Activated CD4-positive, CD25-positive, alpha-beta regulatory T cell treated with anti-CD3 and anti-CD28 coated beads, Interleukin-2, amount 50 U/mL, for 24 hours (primary cell): Measurements from ENCODE around the gene TMEM94.
A peak's percentile ranks its signal among the peaks of the same experiment; 100 is the strongest.

Experiments
- ATAC-seq, 2 donors: fragments of 150-1000 bp; cut with Tn5 transposase; one replicate each; pipeline ENCODE4 v1.10.0; 2021; ENCODE audit warnings: mild to moderate bottlenecking in 1 of 2, moderate library complexity in 1 of 2

The TMEM94 gene

DNA sequence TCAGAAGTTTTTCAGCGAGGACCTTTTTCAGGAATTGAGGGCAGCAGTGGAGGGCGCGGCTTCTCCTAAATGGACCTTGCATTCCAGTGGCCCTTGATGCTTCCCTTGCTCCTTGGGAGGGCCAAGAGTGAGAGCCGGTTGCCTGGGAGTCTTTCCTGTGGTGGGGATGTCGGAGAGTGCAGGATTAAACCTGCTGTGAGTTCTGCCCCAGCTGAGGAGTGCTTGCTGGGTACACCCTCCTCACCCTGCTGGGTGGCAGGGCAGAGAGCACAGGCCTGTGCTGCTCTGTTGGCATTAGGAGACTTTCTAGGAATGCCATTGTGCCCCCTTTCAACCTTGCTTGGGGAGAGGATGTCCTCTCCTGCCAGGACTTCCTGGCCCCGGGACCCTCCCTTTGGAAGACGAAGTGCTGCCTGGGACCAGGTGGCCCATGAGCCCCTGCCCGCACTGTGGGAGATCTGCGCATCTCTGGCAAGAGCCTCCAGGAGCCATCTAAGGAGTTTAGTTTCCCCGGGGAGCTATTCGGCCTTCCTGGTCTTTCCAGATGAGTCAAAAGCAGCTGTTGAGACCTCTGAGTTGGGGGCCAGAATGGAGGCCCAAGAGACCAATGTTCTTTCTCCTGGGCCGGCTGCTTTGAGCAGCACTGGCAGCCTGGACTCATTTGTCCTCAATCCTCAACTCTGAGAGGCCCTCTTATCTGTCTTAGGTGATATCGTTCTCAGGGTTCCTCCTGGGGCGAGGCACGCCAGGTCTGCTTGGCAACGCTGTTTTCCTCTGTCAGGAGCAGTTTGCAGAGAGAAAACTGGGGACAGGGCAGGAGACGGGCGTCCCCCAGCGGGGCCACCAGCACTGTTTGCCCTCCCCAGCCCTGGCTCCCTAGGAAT, 74.6 kb downstream of the TMEM94 start:
- no peak for ATAC-seq

DNA sequence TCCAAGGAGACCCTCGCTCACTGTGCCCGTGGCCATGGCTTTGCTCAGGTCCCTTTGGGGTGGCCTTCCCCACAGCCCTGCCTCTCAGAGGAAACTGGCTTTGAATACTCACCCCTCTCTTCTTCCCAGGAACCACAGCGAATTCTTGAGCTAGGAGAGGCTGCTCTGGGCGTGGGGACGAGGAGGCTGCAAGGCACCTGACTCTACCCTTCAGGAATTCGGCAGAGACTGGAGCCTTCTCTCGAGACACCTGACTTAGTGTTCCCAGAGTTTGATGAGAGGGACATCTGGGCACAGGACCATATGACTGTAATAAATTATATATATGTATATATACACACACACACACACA, 75.3 kb downstream of the TMEM94 start:
- ATAC-seq = no peak

- peak; percentile 88 to 91 for ATAC-seq
Observed at GRCh38 chr17:75535119-75535537, 78.7 kb downstream of the TMEM94 start.

- no peak for ATAC-seq
Observed at GRCh38 chr17:75535871-75536270, 79.4 kb downstream of the TMEM94 start.

DNA sequence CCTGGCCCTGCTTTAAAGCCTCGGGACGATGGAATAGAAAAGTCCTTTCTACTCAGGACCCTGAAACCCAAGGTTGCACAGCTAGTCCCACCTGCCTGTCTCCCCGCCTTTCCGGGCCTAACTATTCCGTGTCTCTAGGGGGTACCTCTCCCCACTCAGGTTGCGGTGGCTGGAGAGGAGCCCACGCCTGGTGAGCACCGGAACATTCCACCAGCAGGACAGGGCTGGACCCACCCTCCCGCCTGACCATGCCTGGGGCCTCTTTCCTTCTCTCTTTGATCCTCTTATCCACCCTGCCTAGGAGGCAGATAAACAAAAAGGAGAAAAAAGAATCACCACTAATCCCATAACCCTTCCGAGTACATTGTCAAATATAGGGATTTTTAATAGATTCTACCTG, 79.9 kb downstream of the TMEM94 start:
- no peak for ATAC-seq

GRCh38 chr17:75539967-75540729, 83.7 kb downstream of the TMEM94 start:
- ATAC-seq = no peak

DNA sequence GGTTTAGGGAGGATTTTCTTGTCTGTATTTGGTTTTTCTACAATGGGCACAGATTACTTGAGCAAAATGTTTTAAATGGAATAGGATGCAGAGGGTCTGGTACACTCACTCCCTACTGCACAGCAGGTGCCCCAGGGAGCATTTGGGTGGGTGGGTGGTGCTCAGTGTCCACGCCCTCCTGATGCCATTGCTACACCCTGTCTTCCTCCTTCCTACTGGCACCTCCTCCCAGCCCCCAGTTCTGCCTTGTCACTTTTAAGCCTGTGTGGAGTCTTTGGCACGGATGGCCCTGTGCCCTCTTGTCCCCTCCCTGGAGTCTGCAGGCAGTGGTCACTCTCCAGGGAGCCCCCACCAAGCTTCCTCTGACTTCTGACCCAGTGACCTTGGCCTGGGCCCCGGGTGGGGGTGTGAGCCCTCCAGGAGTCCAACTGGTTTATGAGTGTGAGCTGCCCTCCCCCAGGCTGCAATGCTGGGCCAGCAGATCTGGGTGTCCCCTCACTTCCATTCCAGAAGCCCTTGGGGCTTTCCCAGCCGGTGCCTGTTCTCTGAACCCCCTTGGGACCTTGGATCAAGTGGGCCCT, 84.6 kb downstream of the TMEM94 start:
- no peak for ATAC-seq

DNA sequence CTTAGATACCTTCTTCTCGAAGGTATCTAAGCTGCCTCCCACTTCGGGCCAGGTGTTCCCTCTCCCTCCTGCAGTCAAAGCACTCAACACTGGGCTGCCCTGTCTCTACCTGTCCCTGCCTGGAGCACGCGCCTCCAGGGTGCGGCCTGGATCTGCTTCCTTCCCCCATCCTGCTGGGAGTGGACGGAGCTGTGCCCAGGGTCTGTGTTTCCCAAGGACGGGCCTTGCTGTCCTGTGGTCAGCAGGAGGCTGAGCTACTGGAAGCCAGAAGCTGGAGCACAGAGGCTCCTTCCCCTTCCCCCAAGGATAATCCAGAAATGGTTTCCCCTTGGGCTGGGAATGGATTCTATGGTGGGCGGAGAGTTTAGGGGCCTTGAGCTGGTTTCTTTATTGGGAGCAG, 85.8 kb downstream of the TMEM94 start:
- ATAC-seq = no peak

GRCh38 chr17:75542728-75543336, 86.4 kb downstream of the TMEM94 start:
- no peak for ATAC-seq

- ATAC-seq = no peak
Observed at GRCh38 chr17:75544250-75544649, 87.8 kb downstream of the TMEM94 start.

DNA sequence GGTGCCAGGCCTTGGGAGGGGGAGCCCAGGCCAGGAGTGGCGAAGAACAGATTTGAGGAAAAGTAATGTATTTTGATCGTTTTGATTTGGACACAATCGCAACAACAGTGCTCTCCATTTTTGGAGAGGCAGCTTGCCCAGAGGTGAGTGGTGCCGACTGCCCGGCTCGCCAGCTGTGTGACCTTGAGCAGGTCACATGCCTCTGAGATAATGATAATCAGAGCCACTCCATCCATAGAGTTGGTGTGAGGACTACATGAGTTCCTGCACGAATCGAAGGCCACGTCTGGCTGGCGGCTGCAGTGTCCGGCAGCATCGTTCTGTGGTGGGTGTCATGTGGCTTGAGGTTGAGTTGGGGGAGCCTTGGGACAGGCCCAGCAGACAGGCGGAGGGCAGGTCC, 89.7 kb downstream of the TMEM94 start:
- no peak for ATAC-seq

DNA sequence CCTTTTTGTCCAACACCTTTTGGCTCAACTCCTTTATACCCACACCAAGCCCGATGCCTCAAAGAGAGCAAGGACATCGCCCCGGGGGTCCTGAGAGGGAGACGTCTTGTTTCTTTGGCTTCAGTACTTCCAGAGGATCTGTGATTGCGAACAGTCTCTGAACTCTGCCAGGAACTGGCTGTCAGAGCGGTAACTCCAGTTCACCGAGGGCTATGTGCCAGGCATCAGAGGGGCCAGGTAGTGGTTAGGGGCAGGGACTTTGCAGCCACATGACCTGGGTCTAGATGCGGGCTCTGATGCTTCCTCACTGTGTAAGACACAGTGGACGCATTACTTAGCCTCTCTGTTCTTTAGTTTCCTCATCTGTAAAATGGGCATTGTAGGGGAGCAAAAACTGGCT, 90.7 kb downstream of the TMEM94 start:
- ATAC-seq = no peak

- ATAC-seq = no peak
Observed at GRCh38 chr17:75548813-75549212, 92.4 kb downstream of the TMEM94 start.
